ENCODE measurements around the gene CPT1B.

Gene CPT1B

GRCh38 chr22:50570861-50571260, 7.4 kb downstream of the CPT1B start:
- DNase-seq (ENCODE audit: low spot score) = no peak
- ChIA-PET POLR2A (ENCODE audit: low non-redundant PET) (no interaction called here), CTCF (interaction anchor here (0.6 kb wide), 1 partner anchor 8 kb away, joined by 4 read pairs; the partner anchor contains the start of gene SYCE3)
- TF ChIP-seq CTCF (conservative IDR thresholded peaks at IDR 0.05; ENCODE audit: low read depth) = no peak
- H3K27ac ChIP-seq = peak overlapping the region; percentile 18; the same call in 1 of the 2 replicates

- no peak for TF ChIP-seq CTCF (conservative IDR thresholded peaks at IDR 0.05; ENCODE audit: low read depth)
- no peak for DNase-seq (ENCODE audit: low spot score)
- H3K27ac ChIP-seq = 0 out of 2 replicates have a peak overlapping the region, but pooled peaks have one; percentile 18
- ChIA-PET POLR2A (ENCODE audit: low non-redundant PET) (no interaction called here), CTCF (interaction anchor here (0.6 kb wide), 1 partner anchor 8 kb away, joined by 4 read pairs; the partner anchor contains the start of gene SYCE3)
Observed at GRCh38 chr22:50569896-50570535, 8.2 kb downstream of the CPT1B start.

- no peak for TF ChIP-seq CTCF (conservative IDR thresholded peaks at IDR 0.05; ENCODE audit: low read depth)
- POLR2A ChIA-PET (ENCODE audit: low non-redundant PET) = no interaction called here
- H3K27ac ChIP-seq = no peak overlapping the region
- DNase-seq (ENCODE audit: low spot score) = no peak
- CTCF ChIA-PET = interaction anchor here (0.6 kb wide), 1 partner anchor 85 kb away, joined by 4 read pairs; no protein-coding TSS in a partner anchor
Observed at GRCh38 chr22:50569041-50569459, 9.2 kb downstream of the CPT1B start.

- H3K27ac ChIP-seq = peak overlapping the region; percentile 15; the same call in 1 of the 2 replicates
- CTCF ChIA-PET = no interaction called here
- no peak for DNase-seq (ENCODE audit: low spot score)
- POLR2A ChIA-PET (ENCODE audit: low non-redundant PET) = no interaction called here
- no peak for TF ChIP-seq CTCF (conservative IDR thresholded peaks at IDR 0.05; ENCODE audit: low read depth)
Observed at GRCh38 chr22:50568626-50569025, 9.6 kb downstream of the CPT1B start.

- POLR2A ChIA-PET (ENCODE audit: low non-redundant PET) = no interaction called here
- no peak for DNase-seq (ENCODE audit: low spot score)
- CTCF ChIA-PET = no interaction called here
- no peak overlapping the region for H3K27ac ChIP-seq
- TF ChIP-seq CTCF (conservative IDR thresholded peaks at IDR 0.05; ENCODE audit: low read depth) = no peak
Observed at GRCh38 chr22:50567721-50568252, 10.4 kb downstream of the CPT1B start.

GRCh38 chr22:50564289-50564688, 13.9 kb downstream of the CPT1B start:
- POLR2A ChIA-PET (ENCODE audit: low non-redundant PET) = interaction anchor here (0.6 kb wide), 1 partner anchor 11 kb away, joined by 5 read pairs; no protein-coding TSS in a partner anchor
- CTCF ChIA-PET = interaction anchor here (0.6 to 1.7 kb wide), 2 partner anchors 11 to 25 kb away, joined by 3 to 10 read pairs; no protein-coding TSS in a partner anchor
- no peak overlapping the region for H3K27ac ChIP-seq
- DNase-seq (ENCODE audit: low spot score) = no peak
- TF ChIP-seq CTCF (conservative IDR thresholded peaks at IDR 0.05; ENCODE audit: low read depth) = no peak

Data from RWPE1 (cell line).